ENCODE data around the gene UPK3BL2. TPM values are rescaled to one million over a fixed set of nuclear protein-coding genes. Genes with fewer than 3 reads are reported as not detected.
A peak's percentile ranks its signal among the peaks of the same experiment; 100 is the strongest.
"Not testable (repeated sequence)": the region's sequence is repeated elsewhere in the genome, so short reads cannot be mapped to it uniquely, and the experiment has no call there.

UPK3BL2 gene
- total RNA-seq, 1 donor from 2014 or later: 26.9 TPM

GRCh38 chr7:102527822-102528793 is 15.4 kb downstream of the UPK3BL2 start:
- H3K36me3 ChIP-seq; H3K4me3 ChIP-seq; H3K4me1 ChIP-seq; H3K27ac ChIP-seq; DNase-seq; intact Hi-C loops (cut with DNase I); H3K27me3 ChIP-seq (ENCODE audit: low read depth); H3K9me3 ChIP-seq: not testable (repeated sequence)
- ATAC-seq: peak in 1 of 2 donors; percentile 8

GRCh38 chr7:102527182-102527581 is 16.3 kb downstream of the UPK3BL2 start:
- DNase-seq; H3K4me3 ChIP-seq; H3K36me3 ChIP-seq; H3K9me3 ChIP-seq; H3K27me3 ChIP-seq (ENCODE audit: low read depth); H3K4me1 ChIP-seq; ATAC-seq; H3K27ac ChIP-seq; intact Hi-C loops (cut with DNase I): not testable (repeated sequence)

- H3K4me1 ChIP-seq; H3K9me3 ChIP-seq; H3K4me3 ChIP-seq; intact Hi-C loops (cut with DNase I); H3K36me3 ChIP-seq; H3K27ac ChIP-seq; H3K27me3 ChIP-seq (ENCODE audit: low read depth): not testable (repeated sequence)
- ATAC-seq: peak; percentile 11 to 19
- peak; percentile 14 for DNase-seq
Observed at GRCh38 chr7:102524803-102525202, 18.7 kb downstream of the UPK3BL2 start.

GRCh38 chr7:102520797-102521196 is 22.7 kb downstream of the UPK3BL2 start:
- intact Hi-C loops (cut with DNase I); H3K27me3 ChIP-seq (ENCODE audit: low read depth); H3K4me1 ChIP-seq; H3K9me3 ChIP-seq; ATAC-seq; H3K36me3 ChIP-seq; H3K27ac ChIP-seq; H3K4me3 ChIP-seq; DNase-seq: not testable (repeated sequence)

- H3K4me1 ChIP-seq; H3K36me3 ChIP-seq; H3K4me3 ChIP-seq; H3K27ac ChIP-seq; H3K9me3 ChIP-seq; intact Hi-C loops (cut with DNase I); H3K27me3 ChIP-seq (ENCODE audit: low read depth): not testable (repeated sequence)
- peak; percentile 96 to 97 for ATAC-seq
- DNase-seq: peak; percentile 44
Observed at GRCh38 chr7:102517550-102518147, 25.8 kb downstream of the UPK3BL2 start, which contains the start of gene RASA4B. RASA4B (minus strand) TSS chr7:102517777; CDS start chr7:102517710, 67 bp downstream.

- ATAC-seq: peak in 1 of 2 donors; percentile 3
- H3K27me3 ChIP-seq (ENCODE audit: low read depth); H3K27ac ChIP-seq; H3K36me3 ChIP-seq; intact Hi-C loops (cut with DNase I); H3K4me1 ChIP-seq; H3K4me3 ChIP-seq; H3K9me3 ChIP-seq; DNase-seq: not testable (repeated sequence)
Observed at GRCh38 chr7:102516951-102517350, 26.5 kb downstream of the UPK3BL2 start.

GRCh38 chr7:102515889-102516288 is 27.6 kb downstream of the UPK3BL2 start:
- DNase-seq; H3K27me3 ChIP-seq (ENCODE audit: low read depth); H3K4me3 ChIP-seq; intact Hi-C loops (cut with DNase I); ATAC-seq; H3K4me1 ChIP-seq; H3K9me3 ChIP-seq; H3K36me3 ChIP-seq; H3K27ac ChIP-seq: not testable (repeated sequence)

- peak; percentile 35 to 51 for ATAC-seq
Observed at GRCh38 chr7:102514881-102515721, 28.4 kb downstream of the UPK3BL2 start.

GRCh38 chr7:102512642-102513221 is 30.8 kb downstream of the UPK3BL2 start:
- ATAC-seq: peak in 1 of 2 donors; percentile 0
- H3K27me3 ChIP-seq (ENCODE audit: low read depth); intact Hi-C loops (cut with DNase I); H3K36me3 ChIP-seq; H3K4me1 ChIP-seq; H3K9me3 ChIP-seq: not testable (repeated sequence)
- Histone ChIP-seq H3K4me3 (peak overlapping the region; percentile 30), H3K27ac (peak overlapping the region; percentile 66)
- peak; percentile 51 for DNase-seq

More at GRCh38 chr7:102514881-102515721, 28.4 kb downstream of the UPK3BL2 start:
- H3K4me3 ChIP-seq; intact Hi-C loops (cut with DNase I); H3K27me3 ChIP-seq (ENCODE audit: low read depth); H3K4me1 ChIP-seq; H3K9me3 ChIP-seq; DNase-seq; H3K27ac ChIP-seq; H3K36me3 ChIP-seq: not testable (repeated sequence)

GRCh38 chr7:102511860-102512522 is 31.5 kb downstream of the UPK3BL2 start:
- H3K27ac ChIP-seq; H3K36me3 ChIP-seq; H3K4me3 ChIP-seq; H3K27me3 ChIP-seq (ENCODE audit: low read depth); H3K9me3 ChIP-seq; intact Hi-C loops (cut with DNase I); DNase-seq; H3K4me1 ChIP-seq: not testable (repeated sequence)
- peak; percentile 54 to 62 for ATAC-seq

- H3K4me3 ChIP-seq; H3K36me3 ChIP-seq; ATAC-seq; intact Hi-C loops (cut with DNase I); H3K27me3 ChIP-seq (ENCODE audit: low read depth); H3K9me3 ChIP-seq; H3K4me1 ChIP-seq; H3K27ac ChIP-seq: not testable (repeated sequence)
- peak; percentile 35 for DNase-seq
Observed at GRCh38 chr7:102510575-102510974, 32.9 kb downstream of the UPK3BL2 start.

- H3K27ac ChIP-seq; H3K4me3 ChIP-seq; H3K9me3 ChIP-seq; H3K36me3 ChIP-seq; H3K27me3 ChIP-seq (ENCODE audit: low read depth); ATAC-seq; H3K4me1 ChIP-seq; intact Hi-C loops (cut with DNase I): not testable (repeated sequence)
- DNase-seq: peak; percentile 44
Observed at GRCh38 chr7:102507410-102508088, 35.9 kb downstream of the UPK3BL2 start.

All from lower lobe of right lung (tissue), 2 donors.